Skeletal muscle satellite cell (primary cell): ENCODE data around the gene XBP1. TPM values are rescaled to one million over a fixed set of nuclear protein-coding genes. Genes with fewer than 3 reads are reported as not detected.
"Not testable (repeated sequence)": the region's sequence is repeated elsewhere in the genome, so short reads cannot be mapped to it uniquely, and the experiment has no call there.

Experiments used
- H3K27me3 ChIP-seq: 2 replicates; pipeline ENCODE4 v1.7.0; 2013; ENCODE audit warnings: low read length; ENCODE audit not compliant: control insufficient read depth, insufficient read depth
- H3K36me3 ChIP-seq: 2 replicates; pipeline ENCODE4 v1.7.0; 2013; ENCODE audit warnings: mild to moderate bottlenecking, control low read depth, low read length; ENCODE audit not compliant: insufficient read depth
- H3K4me1 ChIP-seq: 2 replicates; pipeline ENCODE4 v1.7.0; 2013; ENCODE audit warnings: low read length; ENCODE audit not compliant: control insufficient read depth, insufficient read depth
- H3K4me2 ChIP-seq: 2 replicates; pipeline ENCODE4 v1.7.0; 2013; ENCODE audit warnings: mild to moderate bottlenecking, low read length
- H3K4me3 ChIP-seq: 2 replicates; pipeline ENCODE4 v1.7.0; 2013; ENCODE audit warnings: low read length
- H3K9ac ChIP-seq: 2 replicates; pipeline ENCODE4 v1.7.0; 2013; ENCODE audit warnings: mild to moderate bottlenecking, low read depth, low read length, moderate library complexity
- H3K9me3 ChIP-seq: replicated peaks from 2 replicates; pipeline ENCODE4 v1.7.0; 2013; ENCODE audit warnings: mild to moderate bottlenecking, control low read depth, low read length
- total RNA-seq: library from RNA; depleted of rRNA; stranded (reverse); fragments of >200 nt; gene quantifications from 2 replicates; pipeline ENCODE4 v1.2.3, GENCODE V29; 2012; rRNA removed

XBP1 gene
- 153 and 161 TPM in 2 replicates for total RNA-seq

- H3K4me3 ChIP-seq, result peak within 1 kb of the TSS; percentile 84
- H3K9ac ChIP-seq, result peak within 1 kb of the TSS; percentile 99
- H3K4me1 ChIP-seq, result peaks cover 16% of the 10 kb centered on the region
- no peaks in the 10 kb centered on the region for H3K27me3 ChIP-seq
- H3K9me3 ChIP-seq, result no peaks in the 10 kb centered on the region
- H3K4me2 ChIP-seq, result peak within 1 kb of the TSS; percentile 95
- H3K36me3 ChIP-seq, result peaks cover 34% of the 10 kb centered on the region
Measured at GRCh38 chr22:28800308-28801041, at the start of gene XBP1. Gene XBP1 (minus strand): TSS chr22:28800569.

DNA sequence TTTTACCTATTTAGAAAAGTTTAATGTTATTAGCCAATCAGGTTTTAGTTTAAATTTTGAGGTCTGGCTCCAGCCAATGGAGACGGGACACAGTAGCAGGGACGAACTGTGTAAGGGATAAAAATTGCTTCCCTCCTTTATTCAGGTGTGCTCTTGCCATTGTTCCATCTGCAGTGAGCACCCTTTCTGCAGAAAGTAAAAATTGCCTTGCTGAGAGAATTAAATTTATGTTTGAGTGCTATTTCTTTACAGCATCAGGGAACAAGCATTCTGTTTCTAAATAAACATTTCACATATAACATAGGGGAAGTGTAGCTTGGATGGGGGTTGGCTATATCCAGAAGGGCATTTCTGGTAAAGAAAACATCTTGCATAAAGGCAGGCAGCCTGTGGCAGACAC lies 46.6 kb upstream of the XBP1 start:
- H3K9me3 ChIP-seq, result no peaks in the 10 kb centered on the region
- no peaks in the 10 kb centered on the region for H3K4me1 ChIP-seq
- no peaks in the 10 kb centered on the region for H3K36me3 ChIP-seq
- H3K4me3 ChIP-seq, result no peak overlapping the region
- H3K27me3 ChIP-seq, result no peaks in the 10 kb centered on the region
- H3K4me2 ChIP-seq, result no peak overlapping the region
- no peak overlapping the region for H3K9ac ChIP-seq

DNA sequence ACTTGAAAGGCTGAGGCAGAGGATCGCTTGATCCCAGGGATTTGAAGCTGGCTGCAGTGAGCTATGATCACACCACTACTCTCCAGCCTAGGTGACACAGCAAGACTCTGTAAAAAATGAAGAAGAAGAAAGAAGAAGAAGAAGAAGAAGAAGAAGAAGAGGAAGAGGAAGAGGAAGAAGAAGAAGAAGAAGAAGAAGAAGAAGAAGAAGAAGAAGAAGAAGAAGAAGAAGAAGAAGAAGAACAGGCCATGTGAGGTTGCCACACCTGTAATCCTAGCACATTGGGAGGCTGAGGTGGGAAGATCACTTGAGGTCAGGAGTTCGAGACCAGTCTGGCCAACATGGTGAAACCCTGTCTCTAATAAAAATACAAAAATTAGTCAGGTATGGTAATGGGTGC lies 43.9 kb upstream of the XBP1 start:
- H3K4me3 ChIP-seq, H3K9me3 ChIP-seq, H3K9ac ChIP-seq, H3K4me2 ChIP-seq, H3K4me1 ChIP-seq, H3K27me3 ChIP-seq, H3K36me3 ChIP-seq: not testable (repeated sequence)

DNA sequence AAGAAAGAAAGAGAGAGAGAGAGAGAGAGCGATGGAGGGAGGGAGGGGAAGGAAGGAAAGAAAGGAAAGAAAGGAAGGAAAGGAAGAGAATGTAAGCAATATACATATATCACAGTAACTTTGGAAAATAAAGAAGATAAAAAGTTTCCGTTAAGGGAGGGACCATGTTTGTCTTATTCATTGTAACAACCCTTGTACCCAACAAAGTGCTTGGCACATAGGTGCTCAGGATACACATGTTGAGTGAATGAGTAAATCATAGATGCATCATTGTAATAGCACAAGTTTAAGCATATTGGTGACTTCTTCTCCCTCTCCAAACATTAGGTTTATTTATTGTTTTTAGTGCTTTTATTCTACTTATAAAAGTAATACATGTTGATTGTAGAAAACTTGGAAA lies 43.3 kb upstream of the XBP1 start:
- Histone ChIP-seq H3K9ac (no peak overlapping the region), H3K27me3 (no peaks in the 10 kb centered on the region), H3K4me3 (no peak overlapping the region), H3K9me3 (no peaks in the 10 kb centered on the region), H3K4me1 (no peaks in the 10 kb centered on the region), H3K36me3 (no peaks in the 10 kb centered on the region), H3K4me2 (no peak overlapping the region)

- no peak overlapping the region for H3K9ac ChIP-seq
- H3K9me3 ChIP-seq, result no peaks in the 10 kb centered on the region
- H3K4me1 ChIP-seq, result no peaks in the 10 kb centered on the region
- H3K36me3 ChIP-seq, result no peaks in the 10 kb centered on the region
- H3K4me3 ChIP-seq, result no peak overlapping the region
- H3K27me3 ChIP-seq, result no peaks in the 10 kb centered on the region
- H3K4me2 ChIP-seq, result no peak overlapping the region
Measured at GRCh38 chr22:28841111-28841510, 40.7 kb upstream of the XBP1 start.

GRCh38 chr22:28838971-28839370 lies 38.6 kb upstream of the XBP1 start:
- Histone ChIP-seq H3K4me1 (no peaks in the 10 kb centered on the region), H3K9me3 (no peaks in the 10 kb centered on the region)

DNA sequence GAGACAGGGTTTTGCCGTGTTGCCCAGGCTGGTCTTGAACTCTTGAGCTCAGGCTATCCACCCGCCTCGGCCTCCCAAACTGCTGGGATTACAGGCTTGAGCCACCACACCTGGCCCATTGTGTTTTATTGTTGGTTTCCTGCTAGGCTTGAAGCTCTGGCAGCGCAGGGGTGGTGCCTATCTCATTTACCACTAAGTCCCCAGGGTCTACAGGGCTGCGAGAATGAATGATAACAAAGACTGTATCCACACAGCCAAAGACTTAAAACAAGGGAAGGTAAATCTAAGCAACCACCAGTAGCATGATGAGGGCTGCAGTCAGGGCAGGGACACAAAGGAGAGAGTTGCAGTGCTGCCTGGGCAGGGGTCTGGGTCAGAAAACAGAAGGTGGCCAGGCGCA lies 37.3 kb upstream of the XBP1 start:
- no peak overlapping the region for H3K4me2 ChIP-seq
- H3K4me1 ChIP-seq, result no peaks in the 10 kb centered on the region
- H3K27me3 ChIP-seq, result no peaks in the 10 kb centered on the region
- no peak overlapping the region for H3K9ac ChIP-seq
- H3K9me3 ChIP-seq, result no peaks in the 10 kb centered on the region
- no peaks in the 10 kb centered on the region for H3K36me3 ChIP-seq
- H3K4me3 ChIP-seq, result no peak overlapping the region

More at GRCh38 chr22:28838971-28839370, 38.6 kb upstream of the XBP1 start:
- Histone ChIP-seq H3K27me3 (no peaks in the 10 kb centered on the region), H3K9ac (no peak overlapping the region), H3K4me3 (no peak overlapping the region), H3K36me3 (no peaks in the 10 kb centered on the region), H3K4me2 (no peak overlapping the region)

GRCh38 chr22:28835630-28836189 lies 35.3 kb upstream of the XBP1 start:
- no peaks in the 10 kb centered on the region for H3K27me3 ChIP-seq
- no peaks in the 10 kb centered on the region for H3K9me3 ChIP-seq
- no peaks in the 10 kb centered on the region for H3K36me3 ChIP-seq
- H3K4me3 ChIP-seq, result no peak overlapping the region
- H3K4me2 ChIP-seq, result no peak overlapping the region
- H3K9ac ChIP-seq, result no peak overlapping the region
- no peaks in the 10 kb centered on the region for H3K4me1 ChIP-seq

DNA sequence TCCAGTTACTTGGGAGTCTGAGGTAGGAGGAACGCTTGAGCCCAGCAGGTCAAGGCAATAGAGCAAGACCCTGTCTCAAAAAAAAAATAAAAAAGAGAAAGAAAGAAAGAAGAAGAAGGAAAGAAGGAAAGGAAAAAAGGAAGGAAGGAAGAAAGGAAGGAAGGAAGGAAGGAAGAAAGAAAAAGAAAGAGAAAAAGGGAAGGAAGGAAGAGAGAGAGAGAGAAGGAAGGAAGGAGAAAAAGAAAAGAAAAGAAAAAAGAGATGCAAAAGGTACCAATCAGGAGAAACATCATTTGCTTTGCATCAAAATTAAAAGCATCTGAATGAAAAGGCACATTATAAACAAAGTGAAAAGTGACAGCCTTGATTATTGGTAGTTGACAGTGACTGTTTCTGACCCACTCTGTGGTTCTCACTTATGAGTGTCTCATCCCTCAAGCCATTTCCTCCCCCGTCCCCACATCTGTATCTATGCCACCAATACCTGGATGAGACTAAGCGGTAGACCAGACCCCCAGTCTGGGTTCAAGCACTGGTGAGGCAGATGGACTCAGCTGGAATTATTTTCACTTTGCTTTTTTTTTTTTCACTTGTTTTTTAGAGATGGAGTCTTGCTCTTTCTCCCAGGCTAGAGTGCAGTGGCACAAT lies 33.0 kb upstream of the XBP1 start:
- H3K9ac ChIP-seq, result no peak overlapping the region
- no peaks in the 10 kb centered on the region for H3K4me1 ChIP-seq
- no peaks in the 10 kb centered on the region for H3K36me3 ChIP-seq
- no peak overlapping the region for H3K4me2 ChIP-seq
- no peaks in the 10 kb centered on the region for H3K9me3 ChIP-seq
- H3K27me3 ChIP-seq, result no peaks in the 10 kb centered on the region
- H3K4me3 ChIP-seq, result no peak overlapping the region

GRCh38 chr22:28832731-28833130 lies 32.4 kb upstream of the XBP1 start:
- Histone ChIP-seq H3K9ac (no peak overlapping the region), H3K36me3 (no peaks in the 10 kb centered on the region), H3K4me1 (no peaks in the 10 kb centered on the region)

GRCh38 chr22:28831140-28832072 lies 31.0 kb upstream of the XBP1 start:
- Histone ChIP-seq H3K4me1 (no peaks in the 10 kb centered on the region), H3K9ac (no peak overlapping the region), H3K27me3 (no peaks in the 10 kb centered on the region)

More at GRCh38 chr22:28832731-28833130, 32.4 kb upstream of the XBP1 start:
- no peak overlapping the region for H3K4me2 ChIP-seq
- H3K4me3 ChIP-seq, result no peak overlapping the region
- H3K27me3 ChIP-seq, result no peaks in the 10 kb centered on the region
- H3K9me3 ChIP-seq, result no peaks in the 10 kb centered on the region

More at GRCh38 chr22:28831140-28832072, 31.0 kb upstream of the XBP1 start:
- Histone ChIP-seq H3K36me3 (no peaks in the 10 kb centered on the region), H3K4me3 (no peak overlapping the region), H3K4me2 (no peak overlapping the region), H3K9me3 (no peaks in the 10 kb centered on the region)
